Endodermal cell (in vitro differentiated cells): ENCODE data around the gene LRRC74B. TPM values are rescaled to one million over a fixed set of nuclear protein-coding genes. Genes with fewer than 3 reads are reported as not detected.

ENCODE experiments used
- DNase-seq: peaks from one replicate; pipeline ENCODE4 v3.0.0-alpha.2; 2017
- H3K27ac ChIP-seq: 2 replicates; pipeline ENCODE4 v1.5.1; 2013; ENCODE audit warnings: mild to moderate bottlenecking, low read depth, low read length, moderate library complexity
- H3K27me3 ChIP-seq: 2 replicates; pipeline ENCODE4 v1.6.1; 2013; ENCODE audit warnings: mild to moderate bottlenecking, low read length, moderate library complexity; ENCODE audit not compliant: insufficient read depth, control insufficient read depth, poor library complexity, severe bottlenecking
- H3K36me3 ChIP-seq: 2 replicates; pipeline ENCODE4 v1.7.0; 2013; ENCODE audit warnings: mild to moderate bottlenecking, low read length, moderate library complexity; ENCODE audit not compliant: control insufficient read depth, insufficient read depth
- H3K4me1 ChIP-seq: one replicate; pipeline ENCODE4 v1.7.0; 2013; ENCODE audit warnings: low read length; ENCODE audit not compliant: control insufficient read depth, insufficient read depth
- H3K4me3 ChIP-seq: 2 replicates; pipeline ENCODE4 v1.5.1; 2013; ENCODE audit warnings: mild to moderate bottlenecking, low read length, moderate library complexity
- H3K9ac ChIP-seq: 2 replicates; pipeline ENCODE4 v1.6.1; 2013; ENCODE audit warnings: mild to moderate bottlenecking, low read length, moderate library complexity; ENCODE audit not compliant: poor library complexity, severe bottlenecking; ENCODE audit errors: extremely low read depth
- H3K9me3 ChIP-seq: 2 replicates; pipeline ENCODE4 v1.6.1; 2013; ENCODE audit warnings: mild to moderate bottlenecking, low read length, moderate library complexity; ENCODE audit not compliant: control insufficient read depth
- H3K27ac Mint-ChIP-seq: 2 replicates; pipeline ENCODE4 v1.8.0; 2020; ENCODE audit warnings: mixed read lengths
- H3K27me3 Mint-ChIP-seq: 2 replicates; pipeline ENCODE4 v1.8.0; 2021; ENCODE audit warnings: mild to moderate bottlenecking, mixed read lengths; ENCODE audit not compliant: insufficient read depth
- H3K36me3 Mint-ChIP-seq: 2 replicates; pipeline ENCODE4 v1.8.0; 2020; ENCODE audit warnings: low read depth, mixed read lengths
- H3K4me1 Mint-ChIP-seq: 2 replicates; pipeline ENCODE4 v1.8.0; 2020; ENCODE audit warnings: mixed read lengths
- H3K4me3 Mint-ChIP-seq: 2 replicates; pipeline ENCODE4 v1.8.0; 2020; ENCODE audit warnings: mild to moderate bottlenecking, moderate library complexity, mixed read lengths
- H3K9me3 Mint-ChIP-seq: 2 replicates; pipeline ENCODE4 v1.8.0; 2020; ENCODE audit warnings: mild to moderate bottlenecking, mixed read lengths
- CTCF ChIP-seq: fragments of 200-600 bp; sonication (generic); conservative IDR thresholded peaks from 2 replicates; pipeline ENCODE4 v1.5.0; 2021; ENCODE audit warnings: antibody characterized with exemption, mild to moderate bottlenecking
- WGBS, 2 experiments: methylation state at CpG; one replicate each; pipeline versions ENCODE4 v1.1.5 to v1.1.7; 2013; ENCODE audit warnings: missing lambda C conversion rate in 2 of 2, mixed read lengths in 1 of 2; ENCODE audit not compliant: insufficient coverage in 1 of 2, insufficient read length in 1 of 2; 5-methylcytosine and 5-hydroxymethylcytosine counted together
- total RNA-seq, 2 donors: library from RNA; stranded (reverse); fragmentation: NEBNext Ultra II Directional in 1 of 2; extraction: Animal tissue kit (Norgen Biotek cat#: 25700) in 1 of 2; gene quantifications; 2 replicates in 1 of 2; 3 replicates in 1 of 2; pipeline ENCODE4 v1.2.1, GENCODE V29; 2021

The LRRC74B gene
- total RNA-seq, 2 donors from 2014 or later = not detected

GRCh38 chr22:21100149-21101032 is 54.6 kb downstream of the LRRC74B start:
- Mint-ChIP-seq H3K4me3 (no peak overlapping the region), H3K4me1 (peaks cover 13% of the 10 kb centered on the region), H3K36me3 (no peaks in the 10 kb centered on the region), H3K27ac (no peak overlapping the region), H3K9me3 (no peaks in the 10 kb centered on the region), H3K27me3 (peaks cover 16% of the 10 kb centered on the region)
- TF ChIP-seq CTCF = no peak
- Histone ChIP-seq H3K9ac (no peak overlapping the region), H3K4me3 (no peak overlapping the region), H3K4me1 (no peaks in the 10 kb centered on the region), H3K27me3 (no peaks in the 10 kb centered on the region), H3K36me3 (no peaks in the 10 kb centered on the region), H3K9me3 (no peaks in the 10 kb centered on the region), H3K27ac (no peak overlapping the region)
- WGBS, 2 experiments = 78 to 91% methylated on average over 3 to 7 of the region's 7 CpGs
- no peak for DNase-seq

GRCh38 chr22:21101877-21102638 is 56.3 kb downstream of the LRRC74B start:
- TF ChIP-seq CTCF = no peak
- H3K4me3 ChIP-seq = no peak overlapping the region
- Mint-ChIP-seq H3K27me3 (peaks cover 14% of the 10 kb centered on the region), H3K4me3 (no peak overlapping the region), H3K9me3 (no peaks in the 10 kb centered on the region), H3K4me1 (peaks cover 13% of the 10 kb centered on the region), H3K27ac (peak overlapping the region; percentile 71), H3K36me3 (no peaks in the 10 kb centered on the region)
- no peak overlapping the region for H3K27ac ChIP-seq
- no peaks in the 10 kb centered on the region for H3K4me1 ChIP-seq
- no peak for DNase-seq
- H3K9me3 ChIP-seq = no peaks in the 10 kb centered on the region
- no peak overlapping the region for H3K9ac ChIP-seq
- no peaks in the 10 kb centered on the region for H3K27me3 ChIP-seq
- no peaks in the 10 kb centered on the region for H3K36me3 ChIP-seq
- 93 to 96% methylated on average over 4 to 6 of the region's 6 CpGs for WGBS, 2 experiments

GRCh38 chr22:21102659-21103267 is 57.0 kb downstream of the LRRC74B start:
- H3K27me3 Mint-ChIP-seq = peaks cover 14% of the 10 kb centered on the region
- Histone ChIP-seq H3K9ac (no peak overlapping the region), H3K4me3 (no peak overlapping the region), H3K36me3 (no peaks in the 10 kb centered on the region), H3K4me1 (no peaks in the 10 kb centered on the region), H3K27me3 (no peaks in the 10 kb centered on the region), H3K27ac (no peak overlapping the region), H3K9me3 (no peaks in the 10 kb centered on the region)
- peak; percentile 98 for DNase-seq
- H3K27ac Mint-ChIP-seq = peak overlapping the region; percentile 48
- peaks cover 13% of the 10 kb centered on the region for H3K4me1 Mint-ChIP-seq
- TF ChIP-seq CTCF = peak; percentile 96
- WGBS, 2 experiments = 10 to 20% methylated on average over 2 to 17 of the region's 17 CpGs
- H3K36me3 Mint-ChIP-seq = no peaks in the 10 kb centered on the region
- H3K9me3 Mint-ChIP-seq = no peaks in the 10 kb centered on the region
- no peak overlapping the region for H3K4me3 Mint-ChIP-seq
